GM12801 (cell line): ENCODE measurements around the gene ACADS.

Source experiments
- CTCF ChIP-seq: IDR thresholded peaks from one replicate; pipeline ENCODE4 v1.5.1; 2011; ENCODE audit warnings: control low read depth; ENCODE audit not compliant: insufficient read length; ENCODE audit errors: extremely low read depth

ACADS gene

GRCh38 chr12:120751389-120751788 is 25.8 kb downstream of the ACADS start:
- TF ChIP-seq CTCF = no peak

GRCh38 chr12:120754792-120755191 is 29.2 kb downstream of the ACADS start:
- TF ChIP-seq CTCF = no peak

- TF ChIP-seq CTCF = no peak
Observed at GRCh38 chr12:120755269-120755668, 29.6 kb downstream of the ACADS start.

- no peak for TF ChIP-seq CTCF
Observed at GRCh38 chr12:120757226-120757742, 31.7 kb downstream of the ACADS start.

GRCh38 chr12:120757949-120758348 is 32.3 kb downstream of the ACADS start:
- no peak for TF ChIP-seq CTCF

GRCh38 chr12:120758798-120759590 is 33.4 kb downstream of the ACADS start:
- TF ChIP-seq CTCF = no peak

GRCh38 chr12:120759591-120760348 is 34.1 kb downstream of the ACADS start:
- no peak for TF ChIP-seq CTCF
